A673 (cell line): ENCODE results near the gene TEX53.

Experiments
- EZH2 ChIP-seq: fragments of 200-600 bp; sonication (generic); IDR thresholded peaks from 2 replicates; pipeline ENCODE4 v1.6.1; 2017; ENCODE audit warnings: borderline replicate concordance, low read depth, mild to moderate bottlenecking, mixed read lengths, antibody characterized with exemption, low read length; ENCODE audit not compliant: poor library complexity, severe bottlenecking
- TF ChIP-seq, protein P1 (sequence below): fragments of 300-800, 200-600 bp; sonication (generic); conservative IDR thresholded peaks from 2 replicates; pipeline ENCODE4 v1.5.1; 2017; ENCODE audit warnings: low read depth, mild to moderate bottlenecking, antibody characterized with exemption, low read length, moderate library complexity, mixed read lengths

DNA sequence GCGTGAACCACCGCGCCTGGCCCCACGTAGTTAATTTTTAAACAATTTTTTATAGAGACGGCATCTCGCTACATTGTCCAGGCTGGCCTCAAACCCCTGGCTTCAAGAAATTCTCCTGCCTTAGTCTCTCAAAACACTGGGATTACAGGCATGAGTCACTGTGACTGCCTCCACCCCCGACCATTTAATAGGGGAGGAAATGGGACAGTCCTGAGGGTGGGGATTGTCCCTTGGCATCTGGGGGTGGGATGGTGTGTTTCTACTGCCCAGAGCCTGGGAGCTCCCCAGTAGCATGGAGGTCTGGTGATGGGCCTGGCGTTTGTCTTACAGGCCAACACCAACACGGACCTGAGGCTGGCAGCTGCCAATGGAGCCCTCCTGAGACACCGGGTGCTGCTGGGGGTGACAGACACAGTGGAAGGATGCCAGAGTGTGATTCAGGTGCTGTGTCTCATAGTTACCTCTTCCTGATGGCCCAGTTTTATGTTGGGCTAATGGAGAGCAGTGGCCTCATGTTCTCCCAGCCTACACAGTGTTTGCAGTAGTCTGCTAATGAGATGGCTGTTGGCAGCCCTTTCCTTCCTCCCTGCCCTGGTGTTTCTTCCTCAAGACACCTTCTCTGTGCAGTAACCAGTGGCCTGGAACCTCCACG, 24.0 kb downstream of the TEX53 start:
- TF ChIP-seq, protein P1, sequence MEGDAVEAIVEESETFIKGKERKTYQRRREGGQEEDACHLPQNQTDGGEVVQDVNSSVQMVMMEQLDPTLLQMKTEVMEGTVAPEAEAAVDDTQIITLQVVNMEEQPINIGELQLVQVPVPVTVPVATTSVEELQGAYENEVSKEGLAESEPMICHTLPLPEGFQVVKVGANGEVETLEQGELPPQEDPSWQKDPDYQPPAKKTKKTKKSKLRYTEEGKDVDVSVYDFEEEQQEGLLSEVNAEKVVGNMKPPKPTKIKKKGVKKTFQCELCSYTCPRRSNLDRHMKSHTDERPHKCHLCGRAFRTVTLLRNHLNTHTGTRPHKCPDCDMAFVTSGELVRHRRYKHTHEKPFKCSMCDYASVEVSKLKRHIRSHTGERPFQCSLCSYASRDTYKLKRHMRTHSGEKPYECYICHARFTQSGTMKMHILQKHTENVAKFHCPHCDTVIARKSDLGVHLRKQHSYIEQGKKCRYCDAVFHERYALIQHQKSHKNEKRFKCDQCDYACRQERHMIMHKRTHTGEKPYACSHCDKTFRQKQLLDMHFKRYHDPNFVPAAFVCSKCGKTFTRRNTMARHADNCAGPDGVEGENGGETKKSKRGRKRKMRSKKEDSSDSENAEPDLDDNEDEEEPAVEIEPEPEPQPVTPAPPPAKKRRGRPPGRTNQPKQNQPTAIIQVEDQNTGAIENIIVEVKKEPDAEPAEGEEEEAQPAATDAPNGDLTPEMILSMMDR, result no peak
- no peak for TF ChIP-seq EZH2
